NCI-H1694 treated with DMSO at 0.1 percent for 48 hours (cell line): Measurements from ENCODE around the gene ELF3.
"Not testable (repeated sequence)": the region's sequence is repeated elsewhere in the genome, so short reads cannot be mapped to it uniquely, and the experiment has no call there.

Experiments
- DNase-seq: peaks from one replicate; lab custom pipeline; 2025; lab: John Stamatoyannopoulos, UW

Gene ELF3

GRCh38 chr1:202034683-202035462 lies 24.5 kb downstream of the ELF3 start:
- DNase-seq = no peak

- DNase-seq = no peak
These were observed 26.4 kb downstream of the ELF3 start for GRCh38 chr1:202036595-202037387.

DNA sequence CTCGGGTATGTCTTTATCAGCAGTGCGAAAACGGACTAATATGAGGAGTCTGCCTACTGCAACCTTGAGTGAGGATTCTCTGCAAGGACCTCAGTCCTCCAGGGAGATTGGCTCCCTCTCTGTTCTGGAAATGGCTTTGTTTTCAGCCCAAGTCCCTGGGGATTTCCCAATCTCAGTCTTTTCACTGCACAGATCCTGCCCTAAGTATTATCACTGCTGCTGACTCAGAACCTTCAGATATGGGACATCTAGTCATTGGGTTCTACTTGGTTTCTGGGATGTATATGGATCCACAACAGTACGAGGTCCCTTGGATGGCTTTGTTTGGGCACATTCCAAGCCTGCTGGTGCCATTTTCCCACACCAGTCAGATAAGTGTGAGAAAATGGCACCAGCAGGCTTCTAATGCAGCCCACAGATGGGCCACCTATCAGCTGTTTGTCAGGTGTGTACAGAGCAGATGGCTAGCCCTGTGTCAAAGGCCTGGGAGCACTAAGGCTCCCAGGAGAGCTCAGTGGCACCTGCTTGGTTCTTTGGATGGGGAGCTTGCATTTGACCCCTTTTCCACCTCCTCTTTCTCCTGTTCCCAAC lies 27.4 kb downstream of the ELF3 start:
- DNase-seq = no peak

- no peak for DNase-seq
These were observed 28.4 kb downstream of the ELF3 start for GRCh38 chr1:202038688-202039346.

- no peak for DNase-seq
These were observed 35.3 kb downstream of the ELF3 start for GRCh38 chr1:202045705-202046104.

GRCh38 chr1:202046227-202046626 lies 35.8 kb downstream of the ELF3 start:
- DNase-seq = no peak

GRCh38 chr1:202046748-202047708 lies 36.6 kb downstream of the ELF3 start:
- no peak for DNase-seq

- no peak for DNase-seq
These were observed 37.6 kb downstream of the ELF3 start for GRCh38 chr1:202047977-202048376.

- DNase-seq = no peak
These were observed 38.7 kb downstream of the ELF3 start for GRCh38 chr1:202049129-202049528.

DNA sequence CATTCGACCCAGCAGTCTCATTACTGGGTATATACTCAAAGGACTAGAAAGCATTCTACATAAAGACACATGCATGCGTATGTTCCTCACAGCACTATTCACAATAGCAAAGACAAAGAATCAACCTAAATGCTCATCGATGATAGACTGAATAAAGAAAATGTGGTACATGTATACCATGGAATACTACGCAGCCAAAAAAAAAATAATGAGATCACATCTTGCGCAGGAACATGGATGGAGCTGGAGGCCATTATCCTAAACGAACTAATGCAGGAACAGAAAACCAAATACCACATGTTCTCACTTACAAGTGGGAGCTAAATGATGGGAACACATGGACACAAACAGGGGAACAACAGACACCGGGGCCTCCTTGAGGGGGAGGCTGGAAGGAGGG lies 43.7 kb downstream of the ELF3 start:
- DNase-seq = no peak

- DNase-seq = not testable (repeated sequence)
These were observed 44.3 kb downstream of the ELF3 start for GRCh38 chr1:202054673-202055072.

DNA sequence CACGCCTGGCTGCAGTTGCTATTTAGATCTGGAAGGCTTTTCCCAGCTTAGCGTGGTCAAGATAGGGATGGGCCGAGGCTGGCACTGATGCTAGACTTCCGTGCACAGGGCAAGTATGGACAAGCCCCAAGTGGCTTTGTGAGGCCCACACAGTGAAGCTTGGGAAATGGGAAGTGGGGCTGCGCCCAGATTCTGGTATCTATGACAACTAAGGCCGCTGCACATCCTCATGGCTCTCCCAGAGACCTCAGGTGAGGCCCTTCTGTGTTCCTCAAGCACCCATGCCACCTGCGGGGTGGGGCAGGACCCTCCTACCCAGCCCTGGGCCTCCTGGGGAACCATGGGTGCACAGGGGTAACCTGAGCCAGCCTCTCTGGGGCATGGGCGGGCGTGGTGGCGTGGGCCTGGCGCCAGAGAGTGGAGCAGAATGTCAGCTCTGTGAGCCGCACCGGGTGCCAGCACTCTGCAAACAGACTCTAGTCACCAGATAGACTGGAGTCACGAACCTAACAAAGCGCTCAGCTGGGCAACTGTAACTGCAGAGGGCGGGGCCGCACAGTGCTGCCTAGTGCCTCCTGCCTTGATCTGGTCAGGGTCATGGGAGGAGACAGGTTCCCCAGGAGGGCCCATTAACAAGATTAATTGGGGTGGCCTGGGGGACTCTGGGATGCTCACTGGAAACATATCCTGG lies 46.4 kb downstream of the ELF3 start:
- DNase-seq = no peak

DNA sequence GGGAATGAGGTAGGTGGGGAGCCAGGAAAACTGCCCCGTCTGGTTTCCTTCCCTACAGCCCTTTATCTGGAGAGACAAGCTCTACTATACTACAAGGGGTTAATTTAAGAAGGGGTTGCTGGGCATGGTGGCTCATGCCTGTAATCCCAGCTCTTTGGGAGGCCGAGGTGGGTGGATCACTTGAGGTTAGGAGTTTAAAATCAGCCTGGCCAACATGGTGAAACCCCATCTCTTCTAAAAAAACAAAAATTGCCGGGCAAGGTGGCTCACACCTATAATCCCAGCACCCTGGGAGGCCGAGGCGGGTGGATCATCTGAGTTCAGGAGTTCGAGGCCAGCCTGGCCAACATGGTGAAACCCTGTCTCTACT lies 46.9 kb downstream of the ELF3 start:
- not testable (repeated sequence) for DNase-seq

DNA sequence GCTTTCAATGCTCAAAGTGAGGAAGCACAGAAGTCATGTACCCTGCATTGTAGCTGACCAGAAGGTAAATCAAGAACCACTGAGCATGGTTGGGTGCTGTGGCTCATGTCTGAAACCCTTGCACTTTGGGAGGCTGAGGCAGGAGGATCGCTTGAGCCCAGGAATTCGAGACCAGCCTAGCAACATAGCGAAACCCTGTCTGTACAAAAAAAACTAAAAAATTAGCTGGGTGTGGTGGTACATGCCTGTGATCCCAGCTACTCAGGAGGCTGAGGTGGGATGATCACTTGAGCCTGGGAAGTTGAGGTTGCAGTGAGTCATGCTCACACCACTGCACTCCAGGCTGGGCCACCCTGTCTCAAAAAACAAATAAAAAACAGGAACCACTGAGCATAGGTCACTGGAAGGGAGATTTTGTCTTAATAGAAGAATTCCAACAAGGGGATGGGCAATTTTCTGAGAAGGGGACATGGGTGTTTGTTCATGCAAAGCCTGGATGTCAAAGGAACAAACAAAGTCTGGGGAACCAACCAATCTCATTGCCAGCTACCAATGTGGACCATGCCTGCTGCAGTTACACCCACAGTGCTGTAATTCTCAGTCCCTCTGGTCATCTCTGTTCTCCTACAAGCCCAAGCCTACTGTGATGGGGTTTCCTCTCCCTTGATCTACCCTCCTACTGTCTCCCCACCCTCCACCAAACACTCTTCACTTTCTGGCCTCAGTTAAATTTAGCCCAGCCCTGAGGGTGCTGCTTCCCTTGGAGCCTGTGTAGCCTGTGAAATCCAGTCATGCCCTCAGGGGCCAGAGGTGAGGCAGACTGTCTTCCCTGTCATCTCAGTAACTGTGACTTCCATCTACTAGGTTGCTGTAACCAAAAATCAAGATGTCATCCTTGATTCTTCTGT lies 47.9 kb downstream of the ELF3 start:
- DNase-seq = no peak

DNA sequence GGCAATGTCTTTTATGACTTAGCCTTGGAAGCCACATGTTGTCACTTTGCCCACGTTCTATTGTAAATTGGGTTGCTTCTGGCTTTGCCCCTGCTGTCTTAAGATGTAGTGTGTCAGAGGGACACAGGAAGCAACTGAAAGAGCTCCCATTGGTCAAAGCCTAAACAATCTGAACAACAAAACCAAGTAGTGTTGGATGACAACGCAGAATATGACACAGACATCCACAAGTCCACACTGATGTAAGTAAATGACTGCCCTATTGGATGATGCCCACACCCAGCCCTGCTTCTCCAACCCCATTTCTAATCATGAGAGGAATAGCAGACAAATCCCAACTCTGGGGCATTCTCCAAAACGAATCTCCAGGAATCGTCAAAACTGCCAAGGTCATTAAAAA lies 50.7 kb downstream of the ELF3 start:
- DNase-seq = no peak

- DNase-seq = not testable (repeated sequence)
These were observed 51.4 kb downstream of the ELF3 start for GRCh38 chr1:202061787-202062186.

DNA sequence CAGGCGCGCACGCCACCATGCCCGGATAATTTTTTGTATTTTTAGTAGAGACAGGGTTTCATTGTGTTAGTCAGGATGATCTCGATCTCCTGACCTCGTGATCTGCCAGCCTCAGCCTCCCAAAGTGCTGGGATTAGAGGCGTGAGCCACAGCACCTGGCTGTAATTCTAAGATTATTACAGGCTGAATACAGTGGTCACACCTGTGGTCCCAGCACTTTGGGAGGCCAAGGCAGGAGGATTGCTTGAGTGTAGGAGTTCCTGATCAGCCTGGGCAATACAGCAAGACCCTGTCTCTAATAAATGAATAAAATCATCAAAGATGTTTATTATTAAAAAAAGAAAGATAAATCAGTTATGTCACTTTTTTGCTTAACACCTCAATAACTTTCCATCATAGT lies 52.2 kb downstream of the ELF3 start:
- not testable (repeated sequence) for DNase-seq

DNA sequence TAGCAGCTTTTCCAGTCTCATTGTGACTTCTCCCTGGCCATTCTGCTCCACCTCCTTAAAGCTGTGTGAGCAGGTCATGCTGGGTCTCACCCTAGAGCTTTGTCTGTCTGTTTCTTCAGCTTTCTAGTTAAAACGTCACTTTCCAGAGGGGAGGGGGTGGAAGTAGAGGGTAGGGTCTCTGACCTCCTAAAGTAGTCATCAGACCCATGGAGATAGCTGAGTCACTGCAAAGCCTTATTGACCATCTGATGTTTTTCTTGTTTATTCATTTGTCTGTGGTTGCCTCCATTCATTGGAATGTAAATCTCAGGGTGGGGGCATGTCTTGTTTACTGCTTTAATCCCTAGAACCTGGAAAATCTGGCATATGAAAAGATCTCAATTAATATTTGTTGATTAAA lies 52.7 kb downstream of the ELF3 start:
- no peak for DNase-seq

GRCh38 chr1:202064889-202065312 lies 54.5 kb downstream of the ELF3 start:
- not testable (repeated sequence) for DNase-seq
